GM10266 (cell line): Measurements from ENCODE around the gene RNF130.

Experiments used
- DNase-seq: peaks from one replicate; pipeline ENCODE4 v3.0.0; 2012; ENCODE audit errors: extremely low spot score
- CTCF ChIP-seq: IDR thresholded peaks from 2 replicates; pipeline ENCODE4 v1.5.1; 2012; ENCODE audit warnings: mild to moderate bottlenecking, low read depth; ENCODE audit not compliant: control insufficient read depth, insufficient read depth; ENCODE audit errors: missing control alignments

RNF130 gene

GRCh38 chr5:179936976-179937681, 134.4 kb downstream of the RNF130 start:
- no peak for TF ChIP-seq CTCF
- no peak for DNase-seq

- DNase-seq: no peak
Measured at GRCh38 chr5:179930788-179931473, 140.6 kb downstream of the RNF130 start.

GRCh38 chr5:179927824-179928223, 143.7 kb downstream of the RNF130 start:
- TF ChIP-seq CTCF: no peak
- DNase-seq: no peak

More at GRCh38 chr5:179930788-179931473, 140.6 kb downstream of the RNF130 start:
- TF ChIP-seq CTCF: no peak

GRCh38 chr5:179926657-179927056, 144.9 kb downstream of the RNF130 start:
- TF ChIP-seq CTCF: no peak
- no peak for DNase-seq

GRCh38 chr5:179923436-179923835, 148.1 kb downstream of the RNF130 start:
- TF ChIP-seq CTCF: no peak
- no peak for DNase-seq

GRCh38 chr5:179920175-179920574, 151.4 kb downstream of the RNF130 start:
- TF ChIP-seq CTCF: no peak
- no peak for DNase-seq

GRCh38 chr5:179919487-179920060, 152.0 kb downstream of the RNF130 start:
- DNase-seq: no peak
- no peak for TF ChIP-seq CTCF
